Prostate gland (tissue), 2 donors: ENCODE measurements around the gene KRT27. TPM values are rescaled to one million over a fixed set of nuclear protein-coding genes. Genes with fewer than 3 reads are reported as not detected.

ENCODE experiments used
- DNase-seq: peaks from one replicate; pipeline ENCODE4 v3.0.0-alpha.2; 2019; ENCODE audit warnings: low spot score
- H3K27ac ChIP-seq, 2 donors: fragments of 200-600 bp; sonication (generic); 2 replicates each; pipeline ENCODE4 v1.5.1; 2017 to 2019
- H3K27me3 ChIP-seq: fragments of 200-600 bp; sonication (generic); replicated peaks from 2 replicates; pipeline ENCODE4 v1.5.1; 2019; ENCODE audit not compliant: insufficient read depth
- H3K36me3 ChIP-seq, 2 donors: fragments of 200-600 bp; sonication (generic); 1 replicate in 1 of 2; 2 replicates in 1 of 2; pipeline versions ENCODE4 v1.5.1 to v1.8.1; 2017 to 2019
- H3K4me1 ChIP-seq: fragments of 200-600 bp; sonication (generic); replicated peaks from 2 replicates; pipeline ENCODE4 v1.5.1; 2019
- H3K4me3 ChIP-seq, 2 donors: fragments of 200-600 bp; sonication (generic); 2 replicates each; pipeline ENCODE4 v1.5.1; 2017 to 2019
- H3K9me3 ChIP-seq: fragments of 200-600 bp; sonication (generic); 2 replicates; pipeline ENCODE4 v1.5.1; 2017
- CTCF ChIP-seq, 4 experiments: fragments of 200-600 bp in 2 of 4; fragments of 450-650 bp in 2 of 4; sonication (generic) in 2 of 4; IDR thresholded peaks; 1 replicate in 3 of 4; 2 replicates in 1 of 4; pipeline ENCODE4 v1.5.1; 2016 to 2019; ENCODE audit warnings: antibody characterized with exemption in 4 of 4, mild to moderate bottlenecking in 2 of 4, moderate library complexity in 2 of 4
- POLR2A ChIP-seq: fragments of 450-650 bp; IDR thresholded peaks from one replicate; pipeline ENCODE4 v1.6.1; 2016; ENCODE audit warnings: antibody characterized with exemption, mild to moderate bottlenecking
- POLR2AphosphoS5 ChIP-seq: sonication (generic); formaldehyde crosslinking; IDR thresholded peaks from one replicate; pipeline ENCODE4 v1.6.1; 2017; ENCODE audit warnings: antibody characterized with exemption
- WGBS: methylation state at CpG from one replicate; pipeline ENCODE4 v1.1.5; 2018; 5-methylcytosine and 5-hydroxymethylcytosine counted together
- intact Hi-C: fragments of 100-400 bp; cut with DNase I; formaldehyde crosslinking; loops from one replicate; pipeline ENCODE4 v1.14.2; 2022
- total RNA-seq, 2 donors: library from RNA; depleted of rRNA; stranded (reverse); fragments of >200 nt; gene quantifications; one replicate each; pipeline ENCODE4 v1.1.0, GENCODE V29; 2016

Gene KRT27
- not detected for total RNA-seq

- DNase-seq = no peak
- H3K9me3 ChIP-seq = no peaks in the 10 kb centered on the region
- H3K27ac ChIP-seq = no peak within 1 kb of the TSS
- H3K27me3 ChIP-seq = no peaks in the 10 kb centered on the region
- no peak within 1 kb of the TSS for H3K4me3 ChIP-seq
- H3K4me1 ChIP-seq = no peaks in the 10 kb centered on the region
- intact Hi-C loops = no loop called here
- WGBS = 99% methylated on average over 4 of the region's 4 CpGs
- no peak for TF ChIP-seq POLR2A
- TF ChIP-seq CTCF (IDR thresholded peaks at IDR 0.05) = no peak
- TF ChIP-seq POLR2AphosphoS5 = no peak
- no peaks in the 10 kb centered on the region for H3K36me3 ChIP-seq
Observed at GRCh38 chr17:40782450-40782849, at the start of gene KRT27. Gene KRT27 (minus strand): TSS chr17:40782550. CDS start chr17:40782493, 57 bp downstream.

- no peak for DNase-seq
- Histone ChIP-seq H3K27me3 (no peaks in the 10 kb centered on the region), H3K9me3 (no peaks in the 10 kb centered on the region), H3K27ac (peak overlapping the region in 1 of 2 donors; percentile 74), H3K4me3 (no peak overlapping the region), H3K4me1 (no peaks in the 10 kb centered on the region), H3K36me3 (no peaks in the 10 kb centered on the region)
- 93% methylated on average over 2 of the region's 2 CpGs for WGBS
- intact Hi-C loops = no loop called here
- TF ChIP-seq POLR2AphosphoS5 (no peak), POLR2A (no peak), CTCF (IDR thresholded peaks at IDR 0.05) (no peak)
Observed at GRCh38 chr17:40830085-40830776, 47.9 kb upstream of the KRT27 start.

- TF ChIP-seq POLR2A (no peak), CTCF (IDR thresholded peaks at IDR 0.05) (no peak), POLR2AphosphoS5 (peak; percentile 71)
- WGBS = 37% methylated on average over 4 of the region's 4 CpGs
Observed at GRCh38 chr17:40828454-40829044, 46.2 kb upstream of the KRT27 start.

GRCh38 chr17:40827746-40828453 lies 45.5 kb upstream of the KRT27 start:
- Histone ChIP-seq H3K27ac (peak overlapping the region; percentile 61 to 74), H3K4me1 (no peaks in the 10 kb centered on the region), H3K36me3 (no peaks in the 10 kb centered on the region), H3K4me3 (no peak overlapping the region), H3K9me3 (no peaks in the 10 kb centered on the region), H3K27me3 (no peaks in the 10 kb centered on the region)
- WGBS = 63% methylated on average over 7 of the region's 7 CpGs
- TF ChIP-seq POLR2AphosphoS5 (no peak), POLR2A (no peak), CTCF (IDR thresholded peaks at IDR 0.05) (no peak)
- intact Hi-C loops = no loop called here
- no peak for DNase-seq

More at GRCh38 chr17:40828454-40829044, 46.2 kb upstream of the KRT27 start:
- intact Hi-C loops = no loop called here
- no peaks in the 10 kb centered on the region for H3K36me3 ChIP-seq
- H3K4me1 ChIP-seq = no peaks in the 10 kb centered on the region
- H3K4me3 ChIP-seq = no peak overlapping the region
- DNase-seq = no peak
- peak overlapping the region; percentile 61 to 74 for H3K27ac ChIP-seq
- no peaks in the 10 kb centered on the region for H3K27me3 ChIP-seq
- no peaks in the 10 kb centered on the region for H3K9me3 ChIP-seq
